A673 (cell line): Measurements from ENCODE around the gene DSTN.

Source experiments
- CTCF ChIP-seq: fragments of 300-800, 200-600 bp; sonication (generic); conservative IDR thresholded peaks from 2 replicates; pipeline ENCODE4 v1.5.1; 2017; ENCODE audit warnings: low read depth, mild to moderate bottlenecking, antibody characterized with exemption, low read length, moderate library complexity, mixed read lengths
- EZH2 ChIP-seq: fragments of 200-600 bp; sonication (generic); IDR thresholded peaks from 2 replicates; pipeline ENCODE4 v1.6.1; 2017; ENCODE audit warnings: borderline replicate concordance, low read depth, mild to moderate bottlenecking, mixed read lengths, antibody characterized with exemption, low read length; ENCODE audit not compliant: poor library complexity, severe bottlenecking

GRCh38 chr20:17595856-17596255, 26.0 kb downstream of the DSTN start:
- TF ChIP-seq CTCF (no peak), EZH2 (no peak)
